GM10248 (cell line): ENCODE results near the gene TBC1D3B.
A peak's percentile ranks its signal among the peaks of the same experiment; 100 is the strongest.

Source experiments
- CTCF ChIA-PET: fragments of 300-600 bp; sonication (Branson Sonifier 250); formaldehyde crosslinking; extraction: SDS; loops from one replicate; lab custom pipeline; 2021; ENCODE audit warnings: antibody characterized with exemption; lab: Yijun Ruan, JAX
- POLR2A ChIA-PET: fragments of 350-650 bp; sonication (Branson Sonifier 250); formaldehyde crosslinking; extraction: SDS; loops from one replicate; lab custom pipeline; 2020; ENCODE audit warnings: antibody characterized with exemption; lab: Yijun Ruan, JAX
- DNase-seq: peaks from one replicate; pipeline ENCODE4 v3.0.0; 2012; ENCODE audit errors: extremely low spot score
- CTCF ChIP-seq: IDR thresholded peaks from 2 replicates; pipeline ENCODE4 v1.5.1; 2012; ENCODE audit warnings: mild to moderate bottlenecking, low read depth; ENCODE audit errors: extremely low read depth, missing control alignments, control extremely low read depth

TBC1D3B gene

GRCh38 chr17:36130346-36130745 is 46.1 kb downstream of the TBC1D3B start:
- no peak for DNase-seq
- ChIA-PET CTCF (interaction anchor here (1.4 kb wide), 1 partner anchor 11 kb away, joined by 5 read pairs; no protein-coding TSS in a partner anchor), POLR2A (no interaction called here)
- no peak for TF ChIP-seq CTCF

- CTCF ChIA-PET: interaction anchor here (1.3 to 2.1 kb wide), 3 partner anchors 11 to 20 kb away, joined by 4 to 9 read pairs (median 5); no protein-coding TSS in a partner anchor
Measured at GRCh38 chr17:36129616-36130015, 46.8 kb downstream of the TBC1D3B start.

GRCh38 chr17:36128411-36128978 is 47.9 kb downstream of the TBC1D3B start:
- CTCF ChIA-PET: interaction anchor here (0.8 to 2.4 kb wide), 6 partner anchors 18 to 159 kb away, joined by 3 to 9 read pairs (median 4); no protein-coding TSS in a partner anchor
- POLR2A ChIA-PET: interaction anchor here (0.5 kb wide), 1 partner anchor 42 kb away, joined by 4 read pairs; no protein-coding TSS in a partner anchor
- no peak for TF ChIP-seq CTCF
- no peak for DNase-seq

More at GRCh38 chr17:36129616-36130015, 46.8 kb downstream of the TBC1D3B start:
- POLR2A ChIA-PET: no interaction called here
- TF ChIP-seq CTCF: no peak
- no peak for DNase-seq

- ChIA-PET CTCF (interaction anchor here (0.8 to 2.4 kb wide), 5 partner anchors 19 to 159 kb away, joined by 3 to 9 read pairs (median 5); no protein-coding TSS in a partner anchor), POLR2A (interaction anchor here (0.5 kb wide), 1 partner anchor 42 kb away, joined by 4 read pairs; no protein-coding TSS in a partner anchor)
- no peak for DNase-seq
Measured at GRCh38 chr17:36127911-36128310, 48.5 kb downstream of the TBC1D3B start.

GRCh38 chr17:36127199-36127893 is 49.1 kb downstream of the TBC1D3B start:
- POLR2A ChIA-PET: no interaction called here
- TF ChIP-seq CTCF: no peak
- CTCF ChIA-PET: interaction anchor here (0.8 to 2.4 kb wide), 7 partner anchors 11 to 158 kb away, joined by 3 to 9 read pairs (median 5); no protein-coding TSS in a partner anchor
- peak; percentile 47 for DNase-seq

More at GRCh38 chr17:36127911-36128310, 48.5 kb downstream of the TBC1D3B start:
- no peak for TF ChIP-seq CTCF
